Thyroid gland (tissue), 4 donors: ENCODE data around the gene PRSS1. TPM values are rescaled to one million over a fixed set of nuclear protein-coding genes. Genes with fewer than 3 reads are reported as not detected.

Experiments used
- DNase-seq, 2 donors: peaks; one replicate each; pipeline ENCODE4 v3.0.0-alpha.2; 2019
- H3K27ac ChIP-seq, 3 donors: fragments of 200-600 bp; sonication (generic); 1 replicate in 2 of 3; 2 replicates in 1 of 3; pipeline ENCODE4 v1.5.1; 2016 to 2019; ENCODE audit warnings: mild to moderate bottlenecking in 1 of 3, moderate library complexity in 1 of 3
- H3K27me3 ChIP-seq: fragments of 200-600 bp; sonication (generic); one replicate; pipeline ENCODE4 v1.5.1; 2019
- H3K36me3 ChIP-seq, 2 donors: fragments of 200-600 bp; sonication (generic); one replicate each; pipeline ENCODE4 v1.5.1; 2016 to 2019
- H3K4me1 ChIP-seq, 2 donors: fragments of 200-600 bp; sonication (generic); one replicate each; pipeline ENCODE4 v1.5.1; 2017 to 2019
- H3K4me3 ChIP-seq, 3 donors: fragments of 200-600 bp; sonication (generic); replicated peaks in 1 of 3; 1 replicate in 2 of 3; 2 replicates in 1 of 3; pipeline ENCODE4 v1.5.1; 2016; ENCODE audit warnings: mild to moderate bottlenecking in 1 of 3
- H3K9me3 ChIP-seq: fragments of 200-600 bp; sonication (generic); one replicate; pipeline ENCODE4 v1.5.1; 2017
- POLR2A ChIP-seq, 2 donors: fragments of 450-650 bp; IDR thresholded peaks; one replicate each; pipeline ENCODE4 v1.6.1; 2017; ENCODE audit warnings: antibody characterized with exemption in 2 of 2, mild to moderate bottlenecking in 2 of 2, moderate library complexity in 1 of 2
- WGBS, 2 donors: methylation state at CpG; one replicate each; pipeline ENCODE4 v1.1.5; 2017; 5-methylcytosine and 5-hydroxymethylcytosine counted together
- intact Hi-C: fragments of 100-400 bp; cut with DNase I; formaldehyde crosslinking; loops from one replicate; pipeline ENCODE4 v1.15.1; 2023
- total RNA-seq, 4 donors: library from RNA; depleted of rRNA; stranded (reverse); fragments of >200 nt; gene quantifications; one replicate each; pipeline ENCODE4 v1.2.3, GENCODE V29; 2016
- TF ChIP-seq, protein P1 (sequence below), 6 experiments: fragments of 200-600 bp in 3 of 6; fragments of 450-650 bp in 3 of 6; sonication (generic) in 3 of 6; IDR thresholded peaks; one replicate each; pipeline ENCODE4 v1.5.1; 2016 to 2019; ENCODE audit warnings: antibody characterized with exemption in 6 of 6, mild to moderate bottlenecking in 2 of 6, inconsistent platforms in 1 of 6, moderate library complexity in 1 of 6

PRSS1 gene
- total RNA-seq, 4 donors from 2014 or later, result 1.2 TPM; not detected in 3

DNA sequence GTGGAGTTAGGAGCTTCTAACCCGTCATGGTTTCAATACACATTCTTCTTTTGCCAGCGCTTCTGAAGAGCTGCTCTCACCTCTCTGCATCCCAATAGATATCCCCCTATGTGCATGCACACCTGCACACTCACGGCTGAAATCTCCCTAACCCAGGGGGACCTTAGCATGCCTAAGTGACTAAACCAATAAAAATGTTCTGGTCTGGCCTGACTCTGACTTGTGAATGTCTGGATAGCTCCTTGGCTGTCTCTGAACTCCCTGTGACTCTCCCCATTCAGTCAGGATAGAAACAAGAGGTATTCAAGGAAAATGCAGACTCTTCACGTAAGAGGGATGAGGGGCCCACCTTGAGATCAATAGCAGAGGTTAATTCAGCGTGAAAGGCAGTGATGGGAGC lies 43.9 kb downstream of the PRSS1 start:
- Histone ChIP-seq H3K4me1 (peaks cover 14 to 17% of the 10 kb centered on the region in 2 donors), H3K9me3 (no peaks in the 10 kb centered on the region), H3K36me3 (no peaks in the 10 kb centered on the region), H3K27ac (no peak overlapping the region), H3K27me3 (peaks cover 5% of the 10 kb centered on the region), H3K4me3 (no peak overlapping the region)
- 73 to 82% methylated on average over 5 of the region's 5 CpGs for WGBS, 2 donors
- TF ChIP-seq, protein P1, sequence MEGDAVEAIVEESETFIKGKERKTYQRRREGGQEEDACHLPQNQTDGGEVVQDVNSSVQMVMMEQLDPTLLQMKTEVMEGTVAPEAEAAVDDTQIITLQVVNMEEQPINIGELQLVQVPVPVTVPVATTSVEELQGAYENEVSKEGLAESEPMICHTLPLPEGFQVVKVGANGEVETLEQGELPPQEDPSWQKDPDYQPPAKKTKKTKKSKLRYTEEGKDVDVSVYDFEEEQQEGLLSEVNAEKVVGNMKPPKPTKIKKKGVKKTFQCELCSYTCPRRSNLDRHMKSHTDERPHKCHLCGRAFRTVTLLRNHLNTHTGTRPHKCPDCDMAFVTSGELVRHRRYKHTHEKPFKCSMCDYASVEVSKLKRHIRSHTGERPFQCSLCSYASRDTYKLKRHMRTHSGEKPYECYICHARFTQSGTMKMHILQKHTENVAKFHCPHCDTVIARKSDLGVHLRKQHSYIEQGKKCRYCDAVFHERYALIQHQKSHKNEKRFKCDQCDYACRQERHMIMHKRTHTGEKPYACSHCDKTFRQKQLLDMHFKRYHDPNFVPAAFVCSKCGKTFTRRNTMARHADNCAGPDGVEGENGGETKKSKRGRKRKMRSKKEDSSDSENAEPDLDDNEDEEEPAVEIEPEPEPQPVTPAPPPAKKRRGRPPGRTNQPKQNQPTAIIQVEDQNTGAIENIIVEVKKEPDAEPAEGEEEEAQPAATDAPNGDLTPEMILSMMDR (IDR thresholded peaks at IDR 0.05), result no peak
- TF ChIP-seq POLR2A (IDR thresholded peaks at IDR 0.05), result no peak
- intact Hi-C loops, result loop anchor here (10.0 kb wide), 1 partner anchor 168 kb away; no protein-coding TSS in a partner anchor
- DNase-seq, result no peak

DNA sequence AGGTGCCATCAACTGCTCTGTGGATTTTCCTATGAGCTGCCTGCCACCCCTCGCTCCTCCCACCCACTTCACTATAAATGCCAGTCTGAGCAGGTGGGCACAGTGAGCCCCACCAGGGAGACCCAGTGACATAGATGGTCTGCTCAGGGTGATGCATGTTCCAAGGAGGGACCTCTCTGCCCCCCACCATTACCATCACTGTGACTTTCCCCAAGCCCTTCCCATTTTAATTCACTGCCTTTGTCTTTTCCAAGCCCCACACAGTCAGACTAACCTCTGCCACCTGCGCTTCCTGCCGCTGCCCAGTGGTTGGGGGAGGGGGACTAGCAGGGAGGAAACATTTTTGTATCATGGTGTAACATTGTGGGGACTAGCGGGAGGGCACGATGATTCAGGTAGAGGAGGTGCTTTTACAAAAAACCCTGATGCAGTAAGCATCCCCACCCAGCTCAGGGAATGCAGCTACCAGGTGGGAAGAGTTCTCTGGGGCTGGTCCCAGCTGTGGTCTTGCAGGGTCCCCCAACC lies 46.1 kb downstream of the PRSS1 start:
- DNase-seq, result no peak
- no peak overlapping the region for H3K27ac ChIP-seq
- intact Hi-C loops, result loop anchor here (10.0 kb wide), 1 partner anchor 171 kb away; no protein-coding TSS in a partner anchor
- H3K9me3 ChIP-seq, result no peaks in the 10 kb centered on the region
- no peak for TF ChIP-seq POLR2A (IDR thresholded peaks at IDR 0.05)
- TF ChIP-seq, protein P1 (IDR thresholded peaks at IDR 0.05), result no peak
- 47 to 57% methylated on average over 5 of the region's 5 CpGs for WGBS, 2 donors
- H3K4me3 ChIP-seq, result no peak overlapping the region
- H3K27me3 ChIP-seq, result peaks cover 12% of the 10 kb centered on the region
- H3K4me1 ChIP-seq, result peaks cover 14 to 17% of the 10 kb centered on the region in 2 donors
- no peaks in the 10 kb centered on the region for H3K36me3 ChIP-seq

DNA sequence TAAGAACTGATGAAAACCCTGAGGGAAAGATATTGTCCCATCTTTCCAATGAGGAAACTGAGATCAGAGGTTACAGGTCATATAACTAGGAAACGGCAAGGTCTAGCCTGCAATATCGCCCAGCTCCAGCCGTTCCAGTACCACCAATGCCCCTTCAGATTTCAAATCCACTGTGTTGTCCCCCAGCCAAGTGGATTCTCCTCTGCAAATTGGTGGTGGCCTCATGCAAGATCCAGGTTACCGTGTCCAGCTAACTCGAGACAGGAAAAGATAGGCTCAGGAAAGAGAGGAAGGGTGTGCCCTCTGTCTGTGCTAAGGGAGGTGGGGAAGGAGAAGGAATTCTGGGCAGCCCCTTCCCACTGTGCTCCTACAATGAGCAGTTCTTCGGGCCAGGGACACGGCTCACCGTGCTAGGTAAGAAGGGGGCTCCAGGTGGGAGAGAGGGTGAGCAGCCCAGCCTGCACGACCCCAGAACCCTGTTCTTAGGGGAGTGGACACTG lies 46.8 kb downstream of the PRSS1 start:
- intact Hi-C loops, result loop anchor here (10.0 kb wide), 1 partner anchor 171 kb away; no protein-coding TSS in a partner anchor
- Histone ChIP-seq H3K36me3 (no peaks in the 10 kb centered on the region), H3K4me3 (peak overlapping the region in 1 of 3 donors; percentile 27), H3K4me1 (peaks cover 14 to 17% of the 10 kb centered on the region in 2 donors), H3K9me3 (no peaks in the 10 kb centered on the region), H3K27ac (no peak overlapping the region), H3K27me3 (peaks cover 12% of the 10 kb centered on the region)
- TF ChIP-seq, protein P1 (IDR thresholded peaks at IDR 0.05), result no peak
- no peak for TF ChIP-seq POLR2A (IDR thresholded peaks at IDR 0.05)
- WGBS, 2 donors, result 43 to 48% methylated on average over 9 of the region's 9 CpGs
- DNase-seq, result no peak

DNA sequence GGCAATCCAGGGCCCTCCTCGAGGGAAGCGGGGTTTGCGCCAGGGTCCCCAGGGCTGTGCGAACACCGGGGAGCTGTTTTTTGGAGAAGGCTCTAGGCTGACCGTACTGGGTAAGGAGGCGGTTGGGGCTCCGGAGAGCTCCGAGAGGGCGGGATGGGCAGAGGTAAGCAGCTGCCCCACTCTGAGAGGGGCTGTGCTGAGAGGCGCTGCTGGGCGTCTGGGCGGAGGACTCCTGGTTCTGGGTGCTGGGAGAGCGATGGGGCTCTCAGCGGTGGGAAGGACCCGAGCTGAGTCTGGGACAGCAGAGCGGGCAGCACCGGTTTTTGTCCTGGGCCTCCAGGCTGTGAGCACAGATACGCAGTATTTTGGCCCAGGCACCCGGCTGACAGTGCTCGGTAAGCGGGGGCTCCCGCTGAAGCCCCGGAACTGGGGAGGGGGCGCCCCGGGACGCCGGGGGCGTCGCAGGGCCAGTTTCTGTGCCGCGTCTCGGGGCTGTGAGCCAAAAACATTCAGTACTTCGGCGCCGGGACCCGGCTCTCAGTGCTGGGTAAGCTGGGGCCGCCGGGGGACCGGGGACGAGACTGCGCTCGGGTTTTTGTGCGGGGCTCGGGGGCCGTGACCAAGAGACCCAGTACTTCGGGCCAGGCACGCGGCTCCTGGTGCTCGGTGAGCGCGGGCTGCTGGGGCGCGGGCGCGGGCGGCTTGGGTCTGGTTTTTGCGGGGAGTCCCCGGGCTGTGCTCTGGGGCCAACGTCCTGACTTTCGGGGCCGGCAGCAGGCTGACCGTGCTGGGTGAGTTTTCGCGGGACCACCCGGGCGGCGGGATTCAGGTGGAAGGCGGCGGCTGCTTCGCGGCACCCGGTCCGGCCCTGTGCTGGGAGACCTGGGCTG lies 47.5 kb downstream of the PRSS1 start:
- Histone ChIP-seq H3K4me3 (peak overlapping the region in 2 of 3 donors; percentile 9 to 27), H3K4me1 (peaks cover 14 to 17% of the 10 kb centered on the region in 2 donors), H3K36me3 (no peaks in the 10 kb centered on the region), H3K9me3 (no peaks in the 10 kb centered on the region), H3K27ac (no peak overlapping the region), H3K27me3 (peaks cover 12% of the 10 kb centered on the region)
- WGBS, 2 donors, result 11 to 14% methylated on average over 16 to 31 of the region's 74 CpGs
- intact Hi-C loops, result loop anchor here (10.0 kb wide), 1 partner anchor 172 kb away; no protein-coding TSS in a partner anchor
- no peak for DNase-seq
- TF ChIP-seq, protein P1 (IDR thresholded peaks at IDR 0.05), result no peak
- TF ChIP-seq POLR2A (IDR thresholded peaks at IDR 0.05), result no peak
